MM.1S (cell line): ENCODE results near the gene TIGIT.

Experiments
- DNase-seq: peaks from one replicate; pipeline ENCODE4 v3.0.0-alpha.2; 2015
- H2AFZ ChIP-seq: fragments of 300-600 bp; sonication (generic); 2 replicates; pipeline ENCODE4 v1.6.0; 2016; ENCODE audit warnings: antibody characterized with exemption, low read length
- H3F3A ChIP-seq: fragments of 300-600 bp; sonication (generic); 2 replicates; pipeline ENCODE4 v1.6.1; 2016; ENCODE audit warnings: mild to moderate bottlenecking, antibody characterized with exemption, low read length, moderate library complexity, mixed read lengths; ENCODE audit not compliant: insufficient read depth
- H3K27ac ChIP-seq: fragments of 300-600 bp; sonication (generic); 2 replicates; pipeline ENCODE4 v1.5.1; 2016; ENCODE audit warnings: mild to moderate bottlenecking, low read length
- H3K27me3 ChIP-seq: fragments of 300-600 bp; sonication (generic); replicated peaks from 2 replicates; pipeline ENCODE4 v1.6.0; 2016; ENCODE audit warnings: low read length; ENCODE audit not compliant: insufficient read depth
- H3K36me3 ChIP-seq: fragments of 300-600 bp; sonication (generic); replicated peaks from 2 replicates; pipeline ENCODE4 v1.6.1; 2016; ENCODE audit warnings: mild to moderate bottlenecking, low read length, mixed read lengths; ENCODE audit not compliant: insufficient read depth
- H3K4me1 ChIP-seq: fragments of 300-600 bp; sonication (generic); 2 replicates; pipeline ENCODE4 v1.6.1; 2016; ENCODE audit warnings: low read length, mixed read lengths
- H3K4me2 ChIP-seq: fragments of 300-600 bp; sonication (generic); 2 replicates; pipeline ENCODE4 v1.6.0; 2016; ENCODE audit warnings: low read depth, low read length
- H3K4me3 ChIP-seq: fragments of 300-600 bp; sonication (generic); 2 replicates; pipeline ENCODE4 v1.5.1; 2016; ENCODE audit warnings: low read length, mixed read lengths
- H3K79me2 ChIP-seq: fragments of 300-600 bp; sonication (generic); 2 replicates; pipeline ENCODE4 v1.6.1; 2016; ENCODE audit warnings: mixed run types, low read length, mixed read lengths
- H3K9ac ChIP-seq: fragments of 300-600 bp; sonication (generic); 2 replicates; pipeline ENCODE4 v1.6.1; 2016; ENCODE audit warnings: low read length, mixed read lengths
- H3K9me2 ChIP-seq: fragments of 300-600 bp; sonication (generic); replicated peaks from 2 replicates; pipeline ENCODE4 v1.6.1; 2016; ENCODE audit warnings: mild to moderate bottlenecking, low read length, mixed read lengths; ENCODE audit not compliant: insufficient read depth
- H3K9me3 ChIP-seq: fragments of 300-600 bp; sonication (generic); replicated peaks from 2 replicates; pipeline ENCODE4 v1.6.1; 2016; ENCODE audit warnings: mild to moderate bottlenecking, low read length, mixed read lengths; ENCODE audit not compliant: insufficient read depth
- H4K20me1 ChIP-seq: fragments of 300-600 bp; sonication (generic); 2 replicates; pipeline ENCODE4 v1.6.1; 2016; ENCODE audit warnings: mild to moderate bottlenecking, low read length, moderate library complexity, mixed read lengths; ENCODE audit not compliant: insufficient read depth
- CTCF ChIP-seq: fragments of 300-600 bp; sonication (generic); IDR thresholded peaks from 2 replicates; pipeline ENCODE4 v1.5.1; 2016; ENCODE audit warnings: antibody characterized with exemption, low read length, mixed read lengths
- EZH2 ChIP-seq: fragments of 300-600 bp; sonication (generic); optimal IDR thresholded peaks from 2 replicates; pipeline ENCODE3; 2017; ENCODE audit warnings: low read depth, mild to moderate bottlenecking, antibody characterized with exemption, low read length, mixed read lengths
- EZH2phosphoT487 ChIP-seq: fragments of 300-600 bp; sonication (generic); IDR thresholded peaks from 2 replicates; pipeline ENCODE4 v1.6.1; 2018; ENCODE audit warnings: antibody characterized with exemption, low read length

TIGIT gene

GRCh38 chr3:114331007-114331406 lies 37.2 kb downstream of the TIGIT start:
- no peak overlapping the region for H2AFZ ChIP-seq
- no peak for DNase-seq
- TF ChIP-seq CTCF (no peak), EZH2 (no peak), EZH2phosphoT487 (no peak)
- no peak overlapping the region for H3K27ac ChIP-seq
- H3K4me3 ChIP-seq = no peak overlapping the region
- H3K9me3 ChIP-seq = no peaks in the 10 kb centered on the region
- no peaks in the 10 kb centered on the region for H3K9me2 ChIP-seq
- no peak overlapping the region for H3K9ac ChIP-seq
- H3K4me2 ChIP-seq = no peak overlapping the region
- peaks cover 6% of the 10 kb centered on the region for H3F3A ChIP-seq
- H3K4me1 ChIP-seq = peaks cover 25% of the 10 kb centered on the region
- H3K27me3 ChIP-seq = no peaks in the 10 kb centered on the region
- no peaks in the 10 kb centered on the region for H3K79me2 ChIP-seq
- H3K36me3 ChIP-seq = no peaks in the 10 kb centered on the region
- H4K20me1 ChIP-seq = no peaks in the 10 kb centered on the region

GRCh38 chr3:114331710-114332109 lies 37.9 kb downstream of the TIGIT start:
- H3K36me3 ChIP-seq = no peaks in the 10 kb centered on the region
- no peaks in the 10 kb centered on the region for H3K9me3 ChIP-seq
- H3K4me1 ChIP-seq = peaks cover 25% of the 10 kb centered on the region
- H3K27me3 ChIP-seq = no peaks in the 10 kb centered on the region
- H2AFZ ChIP-seq = no peak overlapping the region
- H3K4me3 ChIP-seq = no peak overlapping the region
- no peak for TF ChIP-seq CTCF
- TF ChIP-seq EZH2phosphoT487 = no peak
- no peaks in the 10 kb centered on the region for H3K9me2 ChIP-seq
- H3K4me2 ChIP-seq = peak overlapping the region; percentile 63; the same call in 1 of the 2 replicates
- H3K9ac ChIP-seq = no peak overlapping the region
- H3K79me2 ChIP-seq = no peaks in the 10 kb centered on the region
- H3F3A ChIP-seq = peaks cover 6% of the 10 kb centered on the region
- H3K27ac ChIP-seq = peak overlapping the region; percentile 87; the same call in 1 of the 2 replicates
- DNase-seq = no peak
- no peaks in the 10 kb centered on the region for H4K20me1 ChIP-seq

DNA sequence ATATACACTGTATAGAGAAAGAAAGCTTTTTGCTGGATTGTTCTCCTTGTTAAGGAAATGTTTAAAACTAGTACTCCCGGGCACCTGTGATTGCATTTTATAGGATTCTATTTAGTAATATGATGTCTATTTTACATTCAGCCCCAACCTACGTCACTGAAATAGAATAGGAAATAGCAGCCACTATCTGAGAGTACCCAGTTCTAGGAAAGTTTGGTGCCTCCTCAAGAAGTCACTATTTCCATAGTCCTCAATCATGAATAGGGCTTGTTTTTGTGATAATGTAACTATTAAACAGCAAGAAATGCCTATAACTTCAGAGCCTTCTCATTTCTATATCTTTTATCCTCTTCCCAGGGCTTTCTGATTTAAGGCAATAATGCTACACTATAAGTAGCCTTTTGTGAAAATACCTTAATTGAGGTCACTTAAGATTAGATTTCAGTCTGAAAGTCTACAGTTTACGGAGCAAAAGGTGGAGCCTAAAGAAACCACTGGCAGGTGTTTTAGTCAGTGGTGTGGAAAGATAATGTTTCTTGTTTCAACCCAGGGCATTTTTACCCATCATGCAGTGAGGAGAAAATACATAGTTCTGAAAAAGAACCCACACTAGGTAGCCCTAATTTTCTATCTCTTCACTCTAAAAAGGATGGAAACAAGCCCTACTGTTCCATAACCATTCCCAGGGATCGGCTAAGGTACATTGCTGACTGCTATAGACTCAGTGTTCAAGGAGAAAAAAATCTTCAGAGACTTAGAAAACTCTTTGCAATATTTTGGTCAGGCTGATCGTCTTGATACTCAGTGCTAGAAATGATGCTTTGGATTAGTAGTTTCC lies 38.7 kb downstream of the TIGIT start:
- no peak for TF ChIP-seq EZH2
- TF ChIP-seq EZH2phosphoT487 = no peak
- TF ChIP-seq CTCF = no peak
- peak overlapping the region; percentile 63 for H3K4me2 ChIP-seq

More for the DNA sequence above, 38.7 kb downstream of the TIGIT start:
- Histone ChIP-seq H2AFZ (peak overlapping the region; percentile 50), H3K9ac (peak overlapping the region; percentile 27; the same call in 1 of the 2 replicates), H3F3A (peaks cover 6% of the 10 kb centered on the region), H3K9me2 (no peaks in the 10 kb centered on the region), H3K9me3 (no peaks in the 10 kb centered on the region), H4K20me1 (no peaks in the 10 kb centered on the region), H3K4me3 (peak overlapping the region; percentile 18; the same call in 1 of the 2 replicates), H3K27me3 (no peaks in the 10 kb centered on the region), H3K79me2 (no peaks in the 10 kb centered on the region), H3K4me1 (peaks cover 21% of the 10 kb centered on the region), H3K36me3 (no peaks in the 10 kb centered on the region), H3K27ac (peak overlapping the region; percentile 87)
- peak; percentile 72 for DNase-seq
